GM18858 (cell line): ENCODE results near the gene OR7G3.
A peak's percentile ranks its signal among the peaks of the same experiment; 100 is the strongest.

Experiments
- ATAC-seq: cut with Tn5 transposase; IDR thresholded peaks from one replicate; pipeline ENCODE4 v1.9.1; 2021; ENCODE audit not compliant: unreplicated experiment

The OR7G3 gene

DNA sequence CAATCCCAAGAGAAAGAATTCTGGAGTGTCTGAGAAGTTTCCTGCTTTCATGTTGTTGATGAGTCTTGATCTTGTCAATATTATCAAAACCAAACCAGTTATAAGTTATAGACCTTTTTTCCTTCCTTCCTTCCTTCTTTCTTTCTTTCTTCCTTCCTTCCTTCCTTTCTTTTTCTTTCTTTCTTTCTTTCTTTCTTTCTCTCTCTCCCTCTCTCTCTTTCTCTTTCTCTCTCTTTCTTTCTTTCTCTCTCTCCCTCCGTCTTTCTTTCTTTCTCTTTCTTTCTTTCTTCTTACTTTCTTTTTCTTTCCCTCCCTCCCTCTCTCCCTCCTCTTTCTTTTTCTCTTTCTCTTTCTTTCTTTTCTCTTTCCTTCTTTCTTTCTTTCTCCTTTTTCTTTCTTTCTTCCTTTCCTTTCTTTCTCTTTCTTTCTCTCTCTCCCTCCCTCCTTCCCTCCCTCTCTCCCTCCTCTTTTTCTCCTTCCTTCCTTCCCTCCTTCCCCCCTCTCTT is at the start of gene OR7G3:
Gene OR7G3, minus strand, starts transcription at position 51 of the 506 bp plus-strand sequence. Its CDS starts 0 bp downstream, at position 51.
- ATAC-seq = no peak

DNA sequence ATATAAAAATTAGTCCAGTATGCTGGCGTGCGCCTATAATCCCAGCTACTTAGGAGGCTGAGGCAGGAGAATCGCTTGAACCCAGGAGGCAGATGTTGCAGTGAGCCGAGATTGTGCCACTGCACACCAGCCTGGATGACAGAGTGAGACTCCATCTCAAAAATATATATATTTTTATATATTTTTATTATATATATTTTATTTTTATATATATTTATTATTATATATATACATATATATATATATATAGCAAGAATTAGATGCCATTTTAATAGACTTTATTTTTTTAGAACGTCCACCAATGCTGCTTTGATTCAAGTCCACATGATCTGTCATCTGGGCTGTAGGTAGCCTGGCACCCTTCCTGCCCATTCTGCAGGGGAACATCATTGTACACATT is 48.6 kb upstream of the OR7G3 start:
- ATAC-seq = no peak

DNA sequence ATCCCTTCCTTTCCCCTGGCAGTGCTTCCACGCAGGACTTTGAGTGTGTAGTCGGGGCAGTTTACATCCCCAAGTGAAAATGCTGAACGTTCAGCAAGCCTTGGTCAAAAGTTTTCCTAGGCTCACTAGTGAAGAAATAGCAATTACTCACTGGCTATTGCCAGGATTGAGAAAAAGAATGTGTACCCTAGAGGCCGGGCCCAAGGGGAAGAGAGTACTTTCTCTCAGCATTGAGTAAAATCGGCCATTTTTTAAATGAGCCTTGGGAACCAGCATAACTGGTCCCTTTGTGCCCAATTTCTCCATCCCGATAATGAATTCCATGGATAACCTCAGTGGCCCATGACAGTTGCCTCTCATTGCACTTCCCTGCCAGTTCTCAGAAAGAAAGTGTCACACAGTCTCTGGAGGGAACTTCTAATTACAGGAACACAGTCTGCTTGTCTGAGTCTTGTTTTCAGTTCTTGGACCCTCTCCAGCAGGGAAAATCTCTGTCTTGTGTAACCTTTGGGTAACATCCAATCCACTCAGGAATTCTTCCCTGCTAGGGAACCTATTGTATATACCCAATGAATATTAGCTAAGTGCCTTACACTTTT is 44.7 kb upstream of the OR7G3 start:
- ATAC-seq = no peak

- ATAC-seq = no peak
Measured at GRCh38 chr19:9166846-9167245, 40.1 kb upstream of the OR7G3 start.

- no peak for ATAC-seq
Measured at GRCh38 chr19:9165261-9165660, 38.5 kb upstream of the OR7G3 start.

- ATAC-seq = no peak
Measured at GRCh38 chr19:9161427-9161826, 34.7 kb upstream of the OR7G3 start.

- ATAC-seq = no peak
Measured at GRCh38 chr19:9159891-9160290, 33.1 kb upstream of the OR7G3 start.

- ATAC-seq = no peak
Measured at GRCh38 chr19:9156304-9156703, 29.6 kb upstream of the OR7G3 start.

GRCh38 chr19:9155591-9155990 is 28.8 kb upstream of the OR7G3 start:
- ATAC-seq = no peak

DNA sequence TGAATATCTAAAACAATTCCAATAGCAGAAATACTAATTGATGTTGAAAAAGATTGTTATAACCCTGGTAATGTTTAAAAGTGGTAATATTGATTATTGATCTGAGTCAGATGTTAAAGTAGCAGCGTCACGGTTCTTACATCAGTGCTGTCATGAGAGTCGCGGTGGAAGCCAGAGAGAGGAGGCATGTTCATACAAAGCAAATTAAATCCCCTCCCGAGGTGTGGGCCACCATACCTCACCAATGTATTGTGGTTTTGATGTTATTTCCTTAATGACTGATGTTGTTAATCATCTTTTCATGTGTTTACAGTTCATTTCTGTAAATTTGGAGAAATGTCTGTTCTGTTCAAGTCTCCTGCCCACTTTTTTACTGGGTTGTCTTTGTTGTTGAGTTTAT is 24.6 kb upstream of the OR7G3 start:
- ATAC-seq = no peak

- ATAC-seq = no peak
Measured at GRCh38 chr19:9150650-9151049, 23.9 kb upstream of the OR7G3 start.

DNA sequence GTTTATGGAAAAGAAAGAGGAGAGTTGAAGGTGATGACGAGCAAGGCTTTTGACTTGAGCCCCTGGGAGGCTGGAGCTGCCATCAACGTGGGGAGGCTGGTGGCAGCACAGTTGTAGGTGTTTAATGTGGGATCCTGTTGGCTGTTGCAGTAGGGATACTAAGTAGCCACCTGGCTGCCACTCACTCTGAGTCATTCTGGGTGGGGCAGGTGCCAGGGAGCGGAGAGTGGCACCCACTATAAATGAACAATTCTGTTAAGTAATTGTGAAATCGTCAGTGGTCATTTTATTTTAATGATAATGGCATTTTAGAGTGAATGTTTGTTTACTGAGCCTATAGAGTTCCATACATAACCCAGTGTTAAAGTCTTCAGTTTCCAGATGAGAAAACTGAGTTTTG is 23.2 kb upstream of the OR7G3 start:
- no peak for ATAC-seq

- ATAC-seq = no peak
Measured at GRCh38 chr19:9148697-9149096, 21.9 kb upstream of the OR7G3 start.

DNA sequence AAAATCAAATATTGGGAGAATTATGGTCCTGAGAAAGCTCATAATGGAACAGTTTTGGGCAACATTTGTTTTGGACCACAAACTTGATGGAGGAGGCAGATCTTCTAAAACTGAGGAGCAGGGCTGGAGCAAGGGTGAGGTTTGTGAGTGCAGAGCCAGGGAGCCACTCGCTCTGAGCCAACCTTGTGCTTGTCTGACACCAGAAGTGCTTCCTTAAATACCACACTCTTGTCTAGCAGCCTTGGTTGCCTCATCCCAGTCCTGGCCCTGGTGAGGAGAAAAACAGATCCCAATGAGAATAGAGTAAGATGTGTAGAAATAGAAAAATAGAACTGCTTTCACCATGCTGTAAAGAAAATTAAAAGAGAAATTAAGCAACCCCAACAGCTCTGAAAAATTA is 20.1 kb upstream of the OR7G3 start:
- ATAC-seq = no peak

DNA sequence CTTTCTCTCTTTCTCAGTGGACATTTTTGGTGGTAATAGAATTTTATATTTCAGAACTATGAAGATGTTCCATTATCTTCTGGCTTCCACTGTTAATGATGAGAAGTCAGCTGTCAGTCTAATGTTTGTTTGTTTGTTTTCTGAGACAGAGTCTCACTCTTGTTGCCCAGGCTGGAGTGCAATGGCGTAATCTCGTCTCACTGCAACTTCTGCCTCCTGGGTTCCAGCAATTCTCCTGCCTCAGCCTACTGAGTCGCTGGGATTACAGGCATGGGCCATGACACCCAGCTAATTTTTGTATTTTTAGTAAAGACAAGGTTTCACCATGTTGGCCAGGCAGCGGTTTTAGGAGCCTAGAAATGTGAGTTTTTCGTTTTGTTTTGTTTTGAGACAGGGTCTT is 18.2 kb upstream of the OR7G3 start:
- ATAC-seq = no peak

- peak; percentile 60 for ATAC-seq
Measured at GRCh38 chr19:9140159-9140874, 13.6 kb upstream of the OR7G3 start, which contains the start of gene ZNF317. TSS of gene ZNF317 (plus strand) at chr19:9140397. CDS start at chr19:9156017, 15,620 bp downstream.

GRCh38 chr19:9139609-9140158 is 12.9 kb upstream of the OR7G3 start:
- peak; percentile 15 for ATAC-seq

DNA sequence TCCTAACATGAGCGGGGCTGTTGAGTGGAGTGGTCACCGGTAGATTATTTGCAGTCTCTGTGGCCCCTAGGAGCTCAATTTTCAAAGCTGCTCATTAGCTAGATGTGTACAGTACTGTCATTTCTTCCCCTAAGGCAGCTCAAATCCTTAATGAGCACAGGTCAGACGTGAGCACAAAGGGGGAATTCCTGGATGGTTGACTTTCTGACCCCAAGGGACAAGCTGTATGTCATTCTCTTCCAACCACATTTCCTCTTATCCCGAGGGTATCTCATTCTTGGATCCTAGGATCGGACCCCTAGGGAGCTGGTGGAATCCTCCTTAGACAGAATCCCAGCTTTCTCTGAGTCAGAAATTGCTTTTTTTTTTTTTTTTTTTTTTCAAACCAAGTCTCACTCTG is 5.7 kb upstream of the OR7G3 start:
- no peak for ATAC-seq

GRCh38 chr19:9130965-9131364 is 4.2 kb upstream of the OR7G3 start:
- ATAC-seq = no peak

DNA sequence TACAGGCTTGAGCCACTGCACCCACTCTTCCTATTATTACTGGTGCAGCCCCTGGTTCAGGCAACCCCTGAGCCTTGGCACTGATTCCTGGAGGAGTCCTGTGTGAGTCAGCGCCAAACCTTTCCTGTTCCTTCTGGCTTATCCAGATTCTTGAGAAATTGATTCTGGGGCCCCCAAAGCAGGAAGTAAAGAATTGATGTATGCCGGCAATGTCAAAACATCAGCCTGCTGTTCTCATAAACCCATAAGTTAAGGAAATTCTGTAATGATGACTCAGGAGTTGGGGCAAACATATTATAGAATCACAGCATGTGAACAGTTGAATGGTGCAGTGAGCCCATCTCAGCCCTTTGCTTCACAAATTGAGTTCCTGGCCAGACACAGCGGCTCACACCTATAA is 1.4 kb upstream of the OR7G3 start:
- ATAC-seq = no peak

- ATAC-seq = no peak
Measured at GRCh38 chr19:9116547-9116946, 10.2 kb downstream of the OR7G3 start.

- no peak for ATAC-seq
Measured at GRCh38 chr19:9115307-9115813, 11.4 kb downstream of the OR7G3 start, which contains the start of gene OR7G1. TSS of gene OR7G1 (minus strand) at chr19:9115763. CDS start at chr19:9115763, 0 bp downstream.
